Esophagus squamous epithelium (tissue), 5 donors: Measurements from ENCODE around the gene CTPS1. TPM values are rescaled to one million over a fixed set of nuclear protein-coding genes. Genes with fewer than 3 reads are reported as not detected.

Source experiments
- DNase-seq: peaks from one replicate; lab custom pipeline; 2025; lab: John Stamatoyannopoulos, UW
- H3K27ac ChIP-seq, 4 donors: fragments of 200-600 bp; sonication (generic); one replicate each; pipeline ENCODE4 v1.5.1; 2016 to 2019; ENCODE audit warnings: mild to moderate bottlenecking in 1 of 4
- H3K27me3 ChIP-seq, 4 donors: fragments of 200-600 bp; sonication (generic); 1 replicate in 3 of 4; 2 replicates in 1 of 4; pipeline versions ENCODE4 v1.5.1 to v1.6.0; 2017 to 2021; ENCODE audit warnings: antibody characterized with exemption in 1 of 4
- H3K36me3 ChIP-seq, 3 donors: fragments of 200-600 bp; sonication (generic); one replicate each; pipeline ENCODE4 v1.5.1; 2016 to 2019
- H3K4me1 ChIP-seq, 3 donors: fragments of 200-600 bp; sonication (generic); one replicate each; pipeline ENCODE4 v1.5.1; 2017 to 2019
- H3K4me3 ChIP-seq, 4 donors: fragments of 200-600 bp; sonication (generic); 1 replicate in 3 of 4; 2 replicates in 1 of 4; pipeline ENCODE4 v1.5.1; 2016 to 2019; ENCODE audit warnings: mild to moderate bottlenecking in 2 of 4, moderate library complexity in 1 of 4
- H3K9me3 ChIP-seq, 3 donors: fragments of 200-600 bp; sonication (generic); one replicate each; pipeline ENCODE4 v1.5.1; 2016 to 2019
- POLR2A ChIP-seq, 4 donors: fragments of 450-650 bp; IDR thresholded peaks; one replicate each; pipeline ENCODE4 v1.6.1; 2017; ENCODE audit warnings: antibody characterized with exemption in 4 of 4, mild to moderate bottlenecking in 4 of 4, moderate library complexity in 3 of 4
- WGBS, 2 donors: methylation state at CpG; one replicate each; pipeline ENCODE4 v1.1.5; 2018; 5-methylcytosine and 5-hydroxymethylcytosine counted together
- intact Hi-C: fragments of 100-400 bp; cut with DNase I; formaldehyde crosslinking; loops from one replicate; pipeline ENCODE4 v1.15.0; 2022
- total RNA-seq, 4 donors: library from RNA; depleted of rRNA; stranded (reverse); fragments of >200 nt; gene quantifications; one replicate each; pipeline ENCODE4 v1.1.0, GENCODE V29; 2016
- TF ChIP-seq, protein P1 (sequence below), 6 experiments: fragments of 450-650 bp in 4 of 6; fragments of 200-600 bp in 2 of 6; sonication (generic) in 2 of 6; IDR thresholded peaks; one replicate each; pipeline ENCODE4 v1.5.1; 2016 to 2019; ENCODE audit warnings: antibody characterized with exemption in 6 of 6, mild to moderate bottlenecking in 4 of 6, moderate library complexity in 4 of 6
- donor health status: DM: yes; HTN: yes; CAD: no.

Gene CTPS1
- total RNA-seq, 4 donors from 2014 or later = 14.6 to 42.8 (median 23.7) TPM

DNA sequence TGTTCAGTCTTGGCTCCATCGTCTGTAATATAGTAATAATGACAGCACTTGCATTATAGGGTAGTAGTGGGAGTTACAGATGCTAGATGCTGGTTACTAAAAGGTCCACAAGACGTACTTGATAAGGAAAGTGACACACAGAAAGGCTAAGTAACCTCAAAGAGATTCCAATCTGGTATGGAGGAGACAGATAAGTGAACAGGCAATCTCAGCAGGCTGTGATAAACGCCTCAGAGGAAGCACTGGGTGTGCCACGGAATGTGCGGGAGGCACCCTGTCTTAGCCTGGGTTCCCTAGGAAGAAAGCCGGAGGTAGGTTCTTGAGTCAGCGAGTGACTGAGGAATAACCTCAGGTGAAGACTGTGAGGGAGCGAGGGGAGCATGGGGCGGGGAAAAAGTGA, 4.6 kb upstream of the CTPS1 start:
- no peak for TF ChIP-seq POLR2A (IDR thresholded peaks at IDR 0.05)
- TF ChIP-seq, protein P1, sequence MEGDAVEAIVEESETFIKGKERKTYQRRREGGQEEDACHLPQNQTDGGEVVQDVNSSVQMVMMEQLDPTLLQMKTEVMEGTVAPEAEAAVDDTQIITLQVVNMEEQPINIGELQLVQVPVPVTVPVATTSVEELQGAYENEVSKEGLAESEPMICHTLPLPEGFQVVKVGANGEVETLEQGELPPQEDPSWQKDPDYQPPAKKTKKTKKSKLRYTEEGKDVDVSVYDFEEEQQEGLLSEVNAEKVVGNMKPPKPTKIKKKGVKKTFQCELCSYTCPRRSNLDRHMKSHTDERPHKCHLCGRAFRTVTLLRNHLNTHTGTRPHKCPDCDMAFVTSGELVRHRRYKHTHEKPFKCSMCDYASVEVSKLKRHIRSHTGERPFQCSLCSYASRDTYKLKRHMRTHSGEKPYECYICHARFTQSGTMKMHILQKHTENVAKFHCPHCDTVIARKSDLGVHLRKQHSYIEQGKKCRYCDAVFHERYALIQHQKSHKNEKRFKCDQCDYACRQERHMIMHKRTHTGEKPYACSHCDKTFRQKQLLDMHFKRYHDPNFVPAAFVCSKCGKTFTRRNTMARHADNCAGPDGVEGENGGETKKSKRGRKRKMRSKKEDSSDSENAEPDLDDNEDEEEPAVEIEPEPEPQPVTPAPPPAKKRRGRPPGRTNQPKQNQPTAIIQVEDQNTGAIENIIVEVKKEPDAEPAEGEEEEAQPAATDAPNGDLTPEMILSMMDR (IDR thresholded peaks at IDR 0.05) = no peak
- Histone ChIP-seq H3K9me3 (no peaks in the 10 kb centered on the region), H3K36me3 (no peaks in the 10 kb centered on the region), H3K27ac (no peak overlapping the region), H3K4me3 (no peak overlapping the region), H3K27me3 (no peaks in the 10 kb centered on the region), H3K4me1 (peaks cover 0 to 9% (median 5%) of the 10 kb centered on the region in 3 donors)
- 79 to 86% methylated on average over 9 of the region's 9 CpGs for whole genome bisulfite sequencing, 2 donors
- DNase-seq = no peak
- intact Hi-C loops = no loop called here

DNA sequence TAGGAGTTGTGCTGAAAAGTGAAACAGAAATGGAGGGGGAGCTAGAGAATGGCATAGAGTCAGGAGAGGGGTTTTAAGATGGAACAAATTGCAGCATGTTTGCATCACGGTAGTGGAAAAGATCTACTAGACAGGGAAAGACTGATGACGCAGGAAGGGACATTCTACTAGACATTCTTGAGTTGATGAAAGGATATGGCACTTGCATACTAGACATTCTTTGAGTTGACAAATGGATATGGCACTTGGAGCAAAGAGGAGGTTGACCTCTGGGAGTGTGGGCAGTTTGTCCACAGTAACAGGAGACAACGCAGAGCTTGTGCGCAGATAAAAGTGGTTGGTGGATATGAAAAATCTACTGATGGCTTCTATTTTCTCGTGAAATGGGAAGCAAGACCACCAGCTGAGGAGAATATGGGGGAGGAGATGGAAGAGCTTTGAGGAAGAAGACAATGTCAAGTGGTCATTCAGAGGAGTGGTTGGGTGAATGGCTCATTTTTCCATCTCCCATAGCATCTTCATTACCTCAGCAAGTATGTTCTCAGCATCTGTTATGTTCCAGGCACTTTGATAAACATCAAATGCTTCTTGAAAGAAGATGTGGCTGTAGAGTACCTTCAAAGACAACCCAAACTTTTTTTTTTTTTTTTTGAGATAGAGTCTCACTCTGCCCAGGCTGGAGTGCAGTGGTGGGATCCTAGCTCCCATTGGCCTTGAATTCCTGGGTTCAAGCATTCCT, 2.4 kb upstream of the CTPS1 start:
- Histone ChIP-seq H3K27ac (no peak overlapping the region), H3K27me3 (no peaks in the 10 kb centered on the region), H3K36me3 (no peaks in the 10 kb centered on the region), H3K4me1 (peaks cover 3 to 31% (median 18%) of the 10 kb centered on the region in 3 donors), H3K9me3 (no peaks in the 10 kb centered on the region), H3K4me3 (no peak overlapping the region)
- WGBS, 2 donors = 78 to 86% methylated on average over 5 of the region's 5 CpGs
- no peak for TF ChIP-seq POLR2A (IDR thresholded peaks at IDR 0.05)
- TF ChIP-seq, protein P1 (IDR thresholded peaks at IDR 0.05) = no peak
- intact Hi-C loops = no loop called here
- no peak for DNase-seq

DNA sequence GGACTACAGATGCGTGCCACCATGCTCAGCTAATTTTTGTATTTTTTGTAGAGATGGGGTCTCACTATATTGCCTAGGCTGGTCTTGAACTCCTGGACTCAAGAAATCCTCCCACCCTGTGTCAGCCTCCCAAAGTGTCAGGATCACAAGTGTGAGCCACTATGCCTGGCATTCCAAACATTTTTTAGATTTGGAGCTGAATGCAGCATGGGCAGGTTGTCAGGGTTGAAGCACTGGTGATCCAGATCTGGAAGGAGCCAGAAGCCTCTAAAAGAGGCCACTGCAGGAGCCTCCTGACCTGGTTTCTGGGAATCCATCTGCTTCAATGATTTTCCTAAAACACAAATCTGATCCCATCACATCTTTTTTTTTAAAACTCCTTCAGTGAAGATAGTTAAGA, 1.8 kb upstream of the CTPS1 start:
- TF ChIP-seq POLR2A (IDR thresholded peaks at IDR 0.05) = no peak
- TF ChIP-seq, protein P1 (IDR thresholded peaks at IDR 0.05) = no peak
- Histone ChIP-seq H3K36me3 (no peaks in the 10 kb centered on the region), H3K27ac (no peak overlapping the region), H3K27me3 (no peaks in the 10 kb centered on the region), H3K4me3 (no peak overlapping the region), H3K4me1 (peaks cover 8 to 37% (median 18%) of the 10 kb centered on the region in 3 donors), H3K9me3 (no peaks in the 10 kb centered on the region)
- WGBS, 2 donors = 100% methylated on average over 1 of the region's 1 CpG; no CpG with 5 or more reads in 1 of the 2 donors
- DNase-seq = no peak
- intact Hi-C loops = no loop called here

DNA sequence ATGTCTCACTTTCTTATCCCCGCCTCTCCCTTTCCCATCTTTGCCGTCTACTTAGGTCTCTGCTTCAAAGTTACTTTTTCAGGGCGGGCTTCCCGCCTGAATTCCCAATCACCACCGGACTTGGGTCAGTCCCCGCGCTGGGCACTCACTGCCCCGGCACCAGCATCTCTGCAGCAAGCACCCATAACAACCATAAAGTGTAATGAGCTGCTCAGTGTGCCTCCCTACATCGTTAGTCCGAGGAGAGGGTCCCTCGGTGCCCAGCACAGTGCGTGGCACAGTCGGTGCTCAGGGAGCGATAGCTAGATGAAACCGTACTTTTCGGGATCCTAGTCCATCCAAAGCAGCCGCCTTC, 633 bp upstream of the CTPS1 start:
- Histone ChIP-seq H3K4me1 (peaks cover 9 to 48% (median 28%) of the 10 kb centered on the region in 3 donors), H3K4me3 (peak overlapping the region; percentile 67 to 94 (median 84)), H3K9me3 (no peaks in the 10 kb centered on the region), H3K36me3 (peaks cover 0 to 6% (median 0%) of the 10 kb centered on the region in 3 donors), H3K27ac (peak overlapping the region; percentile 92 to 97 (median 96)), H3K27me3 (no peaks in the 10 kb centered on the region)
- intact Hi-C loops = no loop called here
- DNase-seq = no peak
- TF ChIP-seq POLR2A (IDR thresholded peaks at IDR 0.05) = no peak
- TF ChIP-seq, protein P1 (IDR thresholded peaks at IDR 0.05) = no peak
- WGBS, 2 donors = 59 to 60% methylated on average over 10 to 11 of the region's 17 CpGs

DNA sequence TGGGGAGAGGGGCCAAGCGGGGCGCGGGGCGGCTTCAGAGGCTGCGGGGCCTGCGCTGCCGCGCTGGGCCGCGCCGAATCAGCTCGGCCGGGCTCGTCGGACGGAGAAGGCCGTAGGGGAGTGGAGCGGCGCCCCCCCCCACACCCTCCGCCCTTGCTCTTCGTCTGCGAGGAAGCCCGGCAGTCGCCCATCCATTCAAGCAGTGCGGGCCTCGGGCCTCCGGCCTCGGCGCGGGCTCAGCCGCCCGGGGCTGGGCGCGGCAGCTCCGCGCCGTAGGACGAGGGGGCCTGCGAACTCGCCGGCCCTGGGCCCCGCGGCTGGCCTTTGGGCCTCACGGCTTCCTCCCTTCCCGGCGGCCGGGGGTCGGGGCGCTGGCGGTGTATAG, 564 bp downstream of the CTPS1 start:
- Histone ChIP-seq H3K9me3 (no peaks in the 10 kb centered on the region), H3K27me3 (no peaks in the 10 kb centered on the region), H3K36me3 (peaks cover 1 to 18% (median 4%) of the 10 kb centered on the region in 3 donors), H3K4me1 (peaks cover 9 to 60% (median 30%) of the 10 kb centered on the region in 3 donors), H3K4me3 (peak overlapping the region; percentile 67 to 94 (median 84)), H3K27ac (peak overlapping the region; percentile 92 to 97 (median 96))
- DNase-seq = no peak
- TF ChIP-seq, protein P1 (IDR thresholded peaks at IDR 0.05) = no peak
- no peak for TF ChIP-seq POLR2A (IDR thresholded peaks at IDR 0.05)
- intact Hi-C loops = no loop called here
- 0% methylated on average over 1 of the region's 50 CpGs; no CpG with 5 or more reads in 1 of the 2 donors for WGBS, 2 donors
